ENCODE results near the gene THRA.

THRA gene

DNA sequence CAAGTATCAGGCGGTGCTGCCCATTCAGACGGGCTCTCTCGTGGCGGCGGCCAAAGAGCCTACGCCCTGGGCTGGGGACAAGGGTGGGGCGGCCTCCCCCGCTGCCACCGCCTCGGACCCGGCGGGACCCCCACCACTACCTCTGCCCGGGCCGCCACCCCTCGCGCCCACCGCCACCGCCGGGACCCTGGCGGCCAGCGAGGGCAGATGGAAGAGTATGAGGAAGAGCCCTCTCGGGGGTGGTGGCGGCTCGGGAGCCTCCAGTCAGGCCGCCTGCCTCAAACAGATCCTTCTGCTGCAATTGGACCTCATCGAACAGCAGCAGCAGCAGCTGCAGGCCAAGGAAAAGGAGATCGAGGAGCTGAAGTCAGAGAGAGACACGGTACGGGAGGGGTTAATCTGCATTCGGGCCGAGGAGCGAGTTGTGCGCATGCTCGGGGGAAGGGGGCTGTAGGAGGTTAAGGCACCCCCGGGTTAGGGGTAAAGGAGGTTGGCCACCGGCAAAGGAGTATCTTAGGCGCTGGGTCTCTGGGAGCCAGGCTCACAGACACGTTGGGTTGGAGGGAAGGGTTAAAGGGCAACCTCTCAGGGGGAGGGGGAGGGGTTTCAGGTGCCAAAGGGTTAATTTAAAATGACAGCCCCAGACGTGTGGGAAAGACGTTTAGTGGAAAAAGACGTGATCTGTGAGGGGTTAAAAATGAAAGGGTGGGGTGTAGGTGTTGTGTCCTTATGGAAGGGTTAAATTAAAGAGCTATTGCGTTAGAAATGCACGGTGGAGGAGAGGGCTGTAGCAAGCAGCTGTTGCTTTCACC lies 60.4 kb downstream of the THRA start:
- peak overlapping the region; percentile 99 for H3K27ac ChIP-seq
- TF ChIP-seq, protein P1, sequence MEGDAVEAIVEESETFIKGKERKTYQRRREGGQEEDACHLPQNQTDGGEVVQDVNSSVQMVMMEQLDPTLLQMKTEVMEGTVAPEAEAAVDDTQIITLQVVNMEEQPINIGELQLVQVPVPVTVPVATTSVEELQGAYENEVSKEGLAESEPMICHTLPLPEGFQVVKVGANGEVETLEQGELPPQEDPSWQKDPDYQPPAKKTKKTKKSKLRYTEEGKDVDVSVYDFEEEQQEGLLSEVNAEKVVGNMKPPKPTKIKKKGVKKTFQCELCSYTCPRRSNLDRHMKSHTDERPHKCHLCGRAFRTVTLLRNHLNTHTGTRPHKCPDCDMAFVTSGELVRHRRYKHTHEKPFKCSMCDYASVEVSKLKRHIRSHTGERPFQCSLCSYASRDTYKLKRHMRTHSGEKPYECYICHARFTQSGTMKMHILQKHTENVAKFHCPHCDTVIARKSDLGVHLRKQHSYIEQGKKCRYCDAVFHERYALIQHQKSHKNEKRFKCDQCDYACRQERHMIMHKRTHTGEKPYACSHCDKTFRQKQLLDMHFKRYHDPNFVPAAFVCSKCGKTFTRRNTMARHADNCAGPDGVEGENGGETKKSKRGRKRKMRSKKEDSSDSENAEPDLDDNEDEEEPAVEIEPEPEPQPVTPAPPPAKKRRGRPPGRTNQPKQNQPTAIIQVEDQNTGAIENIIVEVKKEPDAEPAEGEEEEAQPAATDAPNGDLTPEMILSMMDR (conservative IDR thresholded peaks at IDR 0.05) = no peak; the same call in 1 of the 2 replicates

DNA sequence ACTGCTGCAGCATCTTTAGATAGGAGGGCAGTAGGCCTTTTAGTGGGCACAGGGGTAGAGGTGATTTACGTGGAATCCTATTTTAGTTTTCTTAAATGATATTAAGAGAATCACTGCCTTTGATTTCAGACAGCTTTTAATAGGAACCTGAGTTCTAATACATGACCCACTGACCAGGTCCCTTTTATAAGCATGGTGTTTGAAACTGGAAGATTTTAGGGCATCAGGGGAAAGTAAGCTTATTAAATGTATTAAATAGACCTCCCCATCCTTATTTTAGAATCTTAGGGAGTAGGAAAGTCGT lies 61.0 kb downstream of the THRA start:
- peak overlapping the region; percentile 99 for H3K27ac ChIP-seq
- TF ChIP-seq, protein P1 (conservative IDR thresholded peaks at IDR 0.05) = no peak

DNA sequence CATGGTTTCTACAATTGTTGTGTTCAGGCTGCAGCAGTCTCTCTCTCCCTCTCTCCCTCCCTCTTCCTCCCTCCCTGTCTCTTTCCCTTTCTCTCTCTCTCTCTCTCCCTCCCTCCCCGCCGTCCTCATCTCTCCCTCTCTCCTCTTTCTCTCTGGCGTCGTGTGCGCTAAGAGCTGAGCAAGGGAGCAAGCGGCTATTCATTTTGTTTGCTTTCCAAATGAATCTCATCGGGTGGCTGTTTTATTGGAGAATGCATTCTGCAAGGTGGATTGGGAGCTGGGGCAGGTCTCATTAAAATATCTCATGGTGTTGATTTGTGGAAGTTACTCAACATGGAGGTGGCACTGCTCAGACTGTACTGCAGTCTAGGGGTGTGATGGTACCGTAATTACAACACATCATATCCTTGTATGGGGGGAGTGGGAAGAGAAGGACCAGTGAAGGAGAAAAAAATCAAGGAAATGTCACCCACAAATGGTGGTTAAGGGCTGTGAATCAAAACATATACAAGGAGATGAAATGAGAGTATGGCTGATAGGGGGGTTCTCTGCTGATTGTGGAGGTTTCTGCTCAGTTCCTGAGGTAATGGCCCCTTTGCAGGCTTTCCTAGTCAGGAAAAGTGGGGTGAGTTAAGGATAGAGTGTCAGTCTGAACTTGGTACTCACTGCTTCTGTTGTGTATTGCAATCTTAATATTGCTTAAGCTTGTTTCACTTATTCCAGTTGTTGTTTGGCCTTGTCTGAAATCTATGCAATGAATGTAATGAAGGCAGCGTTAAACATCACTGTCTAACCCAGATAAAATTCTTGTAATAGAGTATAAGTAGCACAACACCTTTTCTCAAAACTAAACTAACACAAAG lies 61.7 kb downstream of the THRA start:
- peak overlapping the region; percentile 99 for H3K27ac ChIP-seq
- TF ChIP-seq, protein P1 (conservative IDR thresholded peaks at IDR 0.05) = no peak

DNA sequence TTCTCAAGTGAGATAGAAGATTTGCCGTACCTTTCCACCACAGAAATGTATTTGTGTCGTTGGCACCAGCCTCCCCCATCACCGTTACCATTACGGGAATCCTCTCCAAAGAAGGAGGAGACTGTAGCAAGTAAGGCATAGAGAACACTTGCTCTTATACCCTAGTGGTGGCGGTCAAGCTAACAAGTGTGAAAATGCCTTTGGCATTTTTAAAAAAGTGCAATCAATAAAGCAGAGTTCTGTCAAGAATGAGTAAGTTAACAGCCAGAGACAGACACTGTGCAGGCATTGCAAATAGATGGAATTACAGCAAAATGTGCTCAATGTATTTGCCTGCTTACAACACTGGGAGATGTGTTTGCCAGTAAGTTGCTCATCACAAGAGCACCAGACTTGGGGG lies 66.7 kb downstream of the THRA start:
- H3K27ac ChIP-seq = no peak overlapping the region
- TF ChIP-seq, protein P1 (conservative IDR thresholded peaks at IDR 0.05) = no peak

DNA sequence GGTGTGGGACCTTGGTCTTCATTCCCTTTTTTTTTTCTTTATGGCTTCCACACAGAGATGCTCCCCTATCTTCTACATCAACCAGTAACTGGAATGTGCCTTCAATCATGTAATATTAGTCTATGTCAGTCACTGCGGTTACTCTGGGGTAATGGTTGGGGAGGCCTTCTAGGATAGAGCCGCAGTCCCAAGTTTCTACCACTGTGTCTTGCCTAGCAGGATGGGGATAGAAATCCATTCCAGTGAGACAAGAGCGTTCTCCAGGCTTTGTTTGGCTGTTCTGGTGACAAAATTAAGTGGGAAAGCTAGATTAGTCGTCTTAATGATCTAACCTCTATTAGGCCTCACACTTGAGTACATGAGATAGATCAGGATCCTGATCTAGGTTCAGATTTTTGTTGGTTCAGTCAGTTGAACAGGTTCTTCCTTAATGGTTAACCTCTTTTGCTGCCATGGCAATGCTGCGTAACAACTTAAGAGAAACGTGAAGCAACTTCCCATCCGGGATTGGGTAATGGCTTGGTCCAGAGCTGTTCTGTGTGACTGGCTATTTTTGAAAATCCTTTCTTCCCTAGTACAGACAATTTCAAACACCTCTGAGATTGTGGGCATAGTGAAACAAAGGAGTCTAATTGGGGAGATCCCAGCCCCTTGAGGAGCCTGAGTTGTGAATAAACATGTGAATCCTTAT lies 67.7 kb downstream of the THRA start:
- H3K27ac ChIP-seq = no peak overlapping the region
- TF ChIP-seq, protein P1 (conservative IDR thresholded peaks at IDR 0.05) = no peak

DNA sequence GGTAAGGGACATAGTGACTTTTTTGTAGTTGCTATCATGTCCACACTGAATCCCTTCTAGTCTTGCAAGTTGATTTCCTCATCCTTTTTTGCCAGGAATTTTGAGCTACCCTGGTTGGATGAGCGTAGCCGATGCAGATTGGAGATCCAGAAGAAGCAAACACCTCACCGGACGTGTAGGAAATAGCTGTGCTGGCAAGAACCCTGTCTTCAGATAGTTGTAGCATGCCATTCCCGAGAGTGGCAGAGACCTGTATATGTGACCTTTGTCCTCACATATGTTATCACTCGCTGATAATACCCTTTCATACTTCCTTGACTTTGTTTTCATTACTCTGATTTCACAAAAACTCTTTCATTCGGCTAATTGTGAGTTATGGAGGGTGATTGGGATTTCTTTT lies 71.4 kb downstream of the THRA start:
- no peak overlapping the region for H3K27ac ChIP-seq
- TF ChIP-seq, protein P1 (conservative IDR thresholded peaks at IDR 0.05) = no peak

DNA sequence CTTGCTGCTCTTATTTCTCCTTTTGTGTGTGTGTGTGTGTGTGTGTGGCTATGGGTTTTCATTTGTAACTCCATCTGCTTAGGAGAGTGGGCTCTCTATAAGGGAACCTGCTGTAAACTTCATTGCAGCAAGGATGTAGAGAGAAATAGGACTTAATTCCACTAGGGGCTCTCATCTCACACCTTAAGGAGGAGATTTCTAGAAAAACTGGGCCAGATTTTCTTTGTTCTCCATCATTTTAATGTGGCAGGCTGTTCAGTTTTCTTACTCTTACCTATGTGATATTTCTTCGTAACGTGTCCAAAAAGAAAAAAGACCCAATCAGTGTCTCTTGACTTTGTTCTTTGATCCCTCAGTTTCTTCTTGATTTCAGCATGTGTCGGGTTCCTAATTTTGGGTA lies 73.1 kb downstream of the THRA start:
- TF ChIP-seq, protein P1 (conservative IDR thresholded peaks at IDR 0.05) = 0 out of 2 replicates have a peak, but pooled peaks have one; percentile 10
- H3K27ac ChIP-seq = peak overlapping the region; percentile 16; the same call in 1 of the 2 replicates

Measured in VCaP (cell line).